Activated gamma-delta T cell (primary cell): Measurements from ENCODE around the gene TMEM43.

Experiments
- DNase-seq: peaks from one replicate; lab custom pipeline; 2025; lab: John Stamatoyannopoulos, UW

TMEM43 gene

DNA sequence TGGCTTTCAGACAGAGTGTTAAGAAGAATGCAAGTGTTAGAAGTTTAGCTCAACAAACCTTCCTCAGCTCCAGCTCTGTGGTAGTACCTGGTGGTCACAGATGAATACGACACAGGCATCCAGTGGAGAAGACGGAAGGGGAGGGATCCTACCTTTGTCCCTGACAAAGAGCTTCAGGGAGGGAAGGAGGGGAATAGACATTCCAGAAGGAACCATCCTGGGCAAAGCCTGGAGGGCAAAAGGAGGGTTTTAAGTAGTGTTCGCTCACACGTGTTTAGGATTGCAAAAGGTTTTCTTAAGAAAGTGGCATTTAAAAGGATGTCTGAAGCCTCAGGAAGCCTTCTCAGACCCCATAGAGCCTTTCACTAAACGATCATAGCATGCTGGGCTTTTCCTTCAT is 3.0 kb upstream of the TMEM43 start:
- no peak for DNase-seq

- DNase-seq: no peak
These were observed 2.6 kb upstream of the TMEM43 start for GRCh38 chr3:14122301-14122700.

DNA sequence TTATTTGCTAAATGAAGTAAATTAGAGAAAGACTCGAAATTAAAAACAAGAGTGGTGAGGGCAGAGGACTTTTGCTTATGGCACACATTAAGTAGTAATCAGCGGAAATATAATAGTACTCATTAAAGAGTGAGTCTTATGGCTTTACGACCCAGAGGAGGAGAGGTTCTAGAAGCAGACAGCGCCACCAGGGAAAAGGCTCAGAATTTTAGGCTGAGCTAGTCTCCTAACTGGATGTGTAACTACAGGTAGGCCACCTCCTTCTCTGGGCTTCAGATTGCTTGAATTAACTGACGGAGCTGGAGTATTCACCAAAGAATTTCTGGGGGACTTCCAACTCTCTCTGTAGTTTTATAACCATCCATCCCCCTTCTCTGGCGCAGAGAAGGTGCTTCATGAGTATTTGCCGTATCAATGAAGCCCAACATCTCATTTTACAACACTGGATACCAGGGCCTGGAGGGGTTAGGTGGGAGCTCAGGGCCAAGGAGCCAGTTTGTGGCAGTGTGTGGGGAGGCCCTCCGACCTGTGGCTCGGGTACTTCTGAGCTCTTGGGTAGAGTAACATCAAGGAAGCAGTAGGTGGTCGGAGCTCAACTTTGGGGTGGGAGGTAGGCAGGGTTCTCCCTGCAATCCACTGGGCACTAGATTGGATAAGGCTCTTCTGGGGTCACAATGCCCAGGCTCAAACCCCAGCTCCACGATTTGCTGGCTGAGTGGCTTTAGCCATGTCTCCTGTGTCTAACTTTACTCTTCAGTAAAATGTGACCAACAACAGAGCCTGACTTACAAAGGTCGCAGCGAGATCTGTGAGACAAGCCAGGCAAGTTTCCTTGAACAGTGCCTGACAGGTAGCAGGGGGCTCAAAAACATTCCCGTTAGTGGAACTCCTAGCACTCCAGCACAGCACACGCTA is 1.3 kb upstream of the TMEM43 start:
- no peak for DNase-seq

DNA sequence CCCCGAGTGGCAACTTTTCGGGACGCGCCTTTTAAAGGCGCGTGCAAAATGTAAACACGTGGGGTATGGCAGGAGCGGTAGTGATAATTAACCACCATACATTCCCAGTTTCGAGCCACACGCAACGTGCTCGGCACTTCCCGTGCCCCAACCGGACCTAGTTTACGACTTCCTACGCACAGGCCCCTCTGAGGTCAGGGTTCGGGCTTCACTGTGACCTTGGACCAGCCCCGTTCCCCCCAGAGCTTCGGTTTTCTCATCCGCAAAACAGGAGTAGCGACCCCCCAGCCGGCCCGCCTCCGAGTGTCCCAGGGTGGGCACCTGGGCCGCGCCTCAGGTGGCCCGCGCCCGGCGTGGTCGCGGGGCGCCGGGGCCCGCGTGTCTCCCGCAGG is 633 bp upstream of the TMEM43 start:
- DNase-seq: no peak

- DNase-seq: no peak
These were observed 553 bp downstream of the TMEM43 start for GRCh38 chr3:14125193-14126016.

- no peak for DNase-seq
These were observed 1.4 kb downstream of the TMEM43 start for GRCh38 chr3:14126017-14126886.

DNA sequence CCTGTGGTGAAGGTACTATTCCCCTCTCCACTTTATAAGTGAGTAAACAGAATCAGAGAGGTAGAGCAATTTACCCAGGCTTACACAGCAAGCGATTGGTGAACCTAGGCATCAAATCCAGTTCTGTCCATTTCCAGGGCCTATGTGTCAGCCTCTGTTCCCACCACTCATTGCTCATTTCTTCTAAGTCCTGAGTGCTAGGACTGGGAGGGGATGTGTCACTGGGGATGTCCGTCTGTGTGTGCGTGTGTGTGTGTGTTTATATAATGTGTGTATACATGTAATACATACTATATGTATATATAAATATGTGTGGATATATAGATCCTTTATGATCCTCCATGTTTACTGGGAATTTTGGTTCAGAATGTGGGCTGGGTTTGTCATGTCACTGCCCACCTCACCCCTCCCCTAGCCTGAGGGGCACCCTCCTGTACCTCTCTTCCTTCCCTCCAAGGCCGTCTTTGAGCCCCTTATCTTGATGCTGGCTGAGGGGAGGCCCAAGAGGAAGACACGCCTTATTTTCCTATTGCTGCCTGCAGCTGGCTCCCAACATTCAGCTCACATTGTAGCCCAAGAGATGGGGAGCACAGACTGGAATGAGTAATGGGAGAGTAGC is 2.1 kb downstream of the TMEM43 start:
- DNase-seq: no peak

GRCh38 chr3:14127516-14128161 is 2.8 kb downstream of the TMEM43 start:
- no peak for DNase-seq

DNA sequence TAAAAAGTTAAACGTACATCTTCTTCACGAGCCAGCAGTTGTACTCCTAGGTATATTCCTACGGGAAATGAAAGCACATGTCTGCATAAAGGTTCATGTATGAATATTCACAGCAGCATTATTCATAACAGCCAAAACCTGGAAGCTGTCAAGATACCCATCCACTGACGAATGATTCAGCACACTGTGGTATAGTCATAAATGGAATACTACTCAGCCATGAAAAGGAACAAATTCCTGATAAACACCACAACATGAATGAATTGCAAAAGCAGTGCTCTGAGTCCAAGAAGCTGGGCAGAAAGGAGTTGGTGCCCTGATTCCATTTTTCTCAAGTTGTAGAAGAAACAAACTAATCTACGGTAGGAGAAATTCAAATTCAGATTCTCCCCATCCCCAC is 3.9 kb downstream of the TMEM43 start:
- no peak for DNase-seq

DNA sequence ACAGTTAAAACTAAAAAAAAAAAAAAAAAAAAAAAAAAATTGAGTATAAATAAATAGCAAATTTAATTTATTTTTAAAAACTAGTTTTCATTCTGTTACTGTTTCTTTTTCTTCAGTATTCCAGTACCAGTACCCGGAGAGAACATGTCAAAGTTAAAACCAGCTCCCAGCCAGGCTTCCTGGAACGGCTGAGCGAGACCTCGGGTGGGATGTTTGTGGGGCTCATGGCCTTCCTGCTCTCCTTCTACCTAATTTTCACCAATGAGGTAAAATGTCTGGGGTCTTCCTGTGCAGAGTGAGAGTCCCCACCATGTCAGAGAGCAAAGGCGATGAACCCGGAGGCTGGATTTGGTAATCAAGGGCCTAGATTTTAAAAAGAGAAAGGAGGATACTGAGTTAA is 4.4 kb downstream of the TMEM43 start:
- DNase-seq: no peak

DNA sequence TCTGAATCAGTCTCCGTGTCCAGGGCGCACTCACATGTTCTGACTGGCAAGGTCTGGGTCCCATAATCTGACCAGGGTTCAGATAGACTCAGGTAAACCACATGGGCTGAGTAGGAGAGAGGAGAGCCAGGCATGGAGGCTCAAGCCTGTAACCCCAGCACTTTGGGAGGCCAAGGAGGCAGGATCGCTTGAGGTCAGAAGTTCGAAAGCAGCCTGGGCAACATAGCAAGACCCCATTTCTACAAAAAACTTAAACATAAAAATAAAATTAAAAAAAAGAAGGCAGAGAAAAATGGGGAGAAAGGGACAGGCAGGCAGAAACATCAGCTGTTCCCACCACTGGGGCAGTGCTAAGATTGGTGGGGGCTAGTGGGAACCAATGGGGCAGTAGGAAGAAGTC is 5.4 kb downstream of the TMEM43 start:
- DNase-seq: no peak

DNA sequence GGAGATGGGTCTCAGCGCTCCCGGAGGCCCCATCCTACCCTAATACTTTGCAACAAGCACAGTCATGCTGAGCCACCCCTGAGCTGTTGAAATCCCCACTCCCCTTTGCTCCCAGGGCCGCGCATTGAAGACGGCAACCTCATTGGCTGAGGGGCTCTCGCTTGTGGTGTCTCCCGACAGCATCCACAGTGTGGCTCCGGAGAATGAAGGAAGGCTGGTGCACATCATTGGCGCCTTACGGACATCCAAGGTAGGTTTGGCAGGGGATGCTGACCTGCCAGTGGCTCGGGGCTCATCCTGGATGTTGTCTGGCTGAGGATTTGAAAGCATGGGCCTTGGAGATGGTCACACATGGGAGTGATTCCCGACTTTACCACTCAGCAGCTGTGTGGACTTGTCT is 5.9 kb downstream of the TMEM43 start:
- no peak for DNase-seq

- DNase-seq: no peak
These were observed 6.3 kb downstream of the TMEM43 start for GRCh38 chr3:14131134-14131533.

DNA sequence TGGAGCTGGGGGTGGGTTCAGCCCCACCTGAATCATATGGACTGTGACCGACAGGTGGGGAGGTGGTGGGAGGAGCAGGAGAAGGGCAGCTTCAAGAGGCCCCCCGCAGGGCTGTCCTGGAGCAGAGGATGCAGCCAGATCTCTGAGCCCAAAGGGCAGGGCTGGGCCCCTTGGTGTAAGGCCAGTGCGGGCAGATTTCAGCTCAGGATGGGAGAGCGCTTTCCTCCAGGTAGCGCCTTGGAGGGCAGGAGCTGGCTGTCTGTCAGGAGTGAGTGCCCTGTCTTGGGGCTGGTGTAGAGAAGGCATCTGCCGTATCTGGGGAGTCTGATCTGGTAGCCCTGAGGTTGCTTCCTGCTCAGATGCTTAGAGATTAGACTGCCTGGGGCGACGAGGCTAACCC is 7.3 kb downstream of the TMEM43 start:
- no peak for DNase-seq

DNA sequence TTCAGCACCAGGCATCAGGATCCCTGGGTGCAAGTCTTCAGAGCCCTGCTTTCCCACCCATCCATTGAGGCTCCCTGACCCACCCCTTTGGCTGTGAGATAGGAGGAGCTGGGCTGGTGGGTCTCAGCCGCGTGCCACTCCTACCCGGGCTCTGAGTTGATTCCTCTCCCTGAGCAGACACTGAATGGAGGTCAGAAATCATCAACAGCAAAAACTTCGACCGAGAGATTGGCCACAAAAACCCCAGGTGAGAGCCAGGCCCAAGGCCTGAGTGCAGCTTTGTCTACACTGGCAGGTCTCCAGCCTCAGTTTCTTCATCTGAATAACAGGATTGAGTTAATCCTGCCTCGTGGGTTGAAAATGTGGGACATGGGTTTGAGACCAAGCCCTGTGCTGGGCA is 7.8 kb downstream of the TMEM43 start:
- DNase-seq: no peak

GRCh38 chr3:14133188-14133800 is 8.4 kb downstream of the TMEM43 start:
- no peak for DNase-seq

DNA sequence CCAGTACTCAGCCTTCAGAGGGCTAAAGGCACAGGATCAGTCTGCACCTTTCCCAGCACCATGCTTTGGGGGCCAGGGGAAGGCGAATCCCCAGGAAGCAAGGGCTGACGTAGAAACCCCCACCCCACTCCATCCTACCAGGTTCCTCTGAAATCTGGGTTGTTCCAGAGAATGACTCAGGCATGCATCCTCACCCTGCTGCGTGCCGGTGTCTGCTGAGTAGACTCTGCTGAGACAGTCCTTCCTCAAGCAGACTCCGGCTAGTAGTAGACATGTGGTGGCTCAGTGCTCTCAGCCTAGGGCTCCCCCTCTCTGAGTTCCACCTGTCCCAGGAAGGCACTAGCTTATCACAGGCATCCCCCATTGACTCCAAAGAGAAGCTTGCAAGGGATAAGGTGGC is 9.0 kb downstream of the TMEM43 start:
- no peak for DNase-seq

GRCh38 chr3:14134291-14134690 is 9.4 kb downstream of the TMEM43 start:
- DNase-seq: no peak

DNA sequence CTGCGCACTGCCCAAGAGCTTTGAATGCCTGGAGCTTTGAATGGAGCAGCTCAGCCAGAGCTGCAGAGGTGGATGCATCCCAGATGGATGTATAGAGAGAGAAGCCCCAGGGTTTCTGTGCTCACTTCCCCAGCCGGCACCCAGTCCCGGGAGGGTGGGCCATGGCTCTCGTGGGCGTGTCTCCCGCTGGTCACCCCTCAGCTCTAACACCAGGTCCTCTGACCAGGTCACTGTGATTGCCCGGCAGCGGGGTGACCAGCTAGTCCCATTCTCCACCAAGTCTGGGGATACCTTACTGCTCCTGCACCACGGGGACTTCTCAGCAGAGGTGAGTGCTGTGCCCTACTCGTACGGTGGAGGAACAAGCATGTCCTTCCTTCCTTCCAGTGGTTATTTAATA is 10.7 kb downstream of the TMEM43 start:
- no peak for DNase-seq

GRCh38 chr3:14137004-14137403 is 12.2 kb downstream of the TMEM43 start:
- DNase-seq: no peak

- no peak for DNase-seq
These were observed 12.6 kb downstream of the TMEM43 start for GRCh38 chr3:14137445-14137844.
